Testis (tissue), 3 donors: ENCODE results near the gene MAP3K2. TPM values are rescaled to one million over a fixed set of nuclear protein-coding genes. Genes with fewer than 3 reads are reported as not detected.

Experiments used
- DNase-seq: peaks from one replicate; pipeline ENCODE4 v3.0.0-alpha.2; 2019
- H3K27ac ChIP-seq, 2 donors: fragments of 200-600 bp; sonication (generic); one replicate each; pipeline ENCODE4 v1.5.1; 2019
- H3K27me3 ChIP-seq: fragments of 200-600 bp; sonication (generic); one replicate; pipeline ENCODE4 v1.5.1; 2019
- H3K36me3 ChIP-seq: fragments of 200-600 bp; sonication (generic); one replicate; pipeline ENCODE4 v1.5.1; 2017; ENCODE audit warnings: low read depth; ENCODE audit errors: missing control alignments
- H3K4me1 ChIP-seq: fragments of 200-600 bp; sonication (generic); one replicate; pipeline ENCODE4 v1.5.1; 2019
- H3K4me3 ChIP-seq, 2 donors: fragments of 200-600 bp; sonication (generic); one replicate each; pipeline ENCODE4 v1.5.1; 2017 to 2019
- H3K9me3 ChIP-seq: fragments of 200-600 bp; sonication (generic); one replicate; pipeline ENCODE4 v1.5.1; 2017
- POLR2A ChIP-seq: fragments of 450-650 bp; IDR thresholded peaks from one replicate; pipeline ENCODE4 v1.6.1; 2017; ENCODE audit warnings: antibody characterized with exemption, mild to moderate bottlenecking, moderate library complexity
- WGBS, 2 donors: methylation state at CpG; one replicate each; pipeline ENCODE4 v1.1.5; 2018; 5-methylcytosine and 5-hydroxymethylcytosine counted together
- intact Hi-C: fragments of 100-400 bp; cut with DNase I; formaldehyde crosslinking; loops from one replicate; pipeline ENCODE4 v1.15.1; 2023; ENCODE audit warnings: low total_unique reads
- polyA plus RNA-seq: library from polyadenylated mRNA; stranded (reverse); fragments of 350-450 nt; fragmentation: Illumina TruSeq; extraction: RNeasy Lipid Tissue Mini Kit (QIAGEN cat#74804); gene quantifications from one replicate; pipeline ENCODE4 v1.2.3, GENCODE V29; 2014; ENCODE audit warnings: low read depth, low replicate concordance; ENCODE audit not compliant: insufficient read depth
- total RNA-seq, 2 donors: library from RNA; depleted of rRNA; stranded (reverse); fragments of >200 nt; gene quantifications; one replicate each; pipeline ENCODE4 v1.2.3, GENCODE V29; 2016
- TF ChIP-seq, protein P1 (sequence below), 3 experiments: fragments of 450-650 bp in 2 of 3; fragments of 200-600 bp in 1 of 3; sonication (generic) in 1 of 3; IDR thresholded peaks; one replicate each; pipeline ENCODE4 v1.5.1; 2016 to 2019; ENCODE audit warnings: antibody characterized with exemption in 3 of 3, mild to moderate bottlenecking in 2 of 3, moderate library complexity in 1 of 3

Gene MAP3K2
- total and polyA plus RNA-seq, 3 donors from 2014 or later = 16.3 to 74.5 (median 74.0) TPM

DNA sequence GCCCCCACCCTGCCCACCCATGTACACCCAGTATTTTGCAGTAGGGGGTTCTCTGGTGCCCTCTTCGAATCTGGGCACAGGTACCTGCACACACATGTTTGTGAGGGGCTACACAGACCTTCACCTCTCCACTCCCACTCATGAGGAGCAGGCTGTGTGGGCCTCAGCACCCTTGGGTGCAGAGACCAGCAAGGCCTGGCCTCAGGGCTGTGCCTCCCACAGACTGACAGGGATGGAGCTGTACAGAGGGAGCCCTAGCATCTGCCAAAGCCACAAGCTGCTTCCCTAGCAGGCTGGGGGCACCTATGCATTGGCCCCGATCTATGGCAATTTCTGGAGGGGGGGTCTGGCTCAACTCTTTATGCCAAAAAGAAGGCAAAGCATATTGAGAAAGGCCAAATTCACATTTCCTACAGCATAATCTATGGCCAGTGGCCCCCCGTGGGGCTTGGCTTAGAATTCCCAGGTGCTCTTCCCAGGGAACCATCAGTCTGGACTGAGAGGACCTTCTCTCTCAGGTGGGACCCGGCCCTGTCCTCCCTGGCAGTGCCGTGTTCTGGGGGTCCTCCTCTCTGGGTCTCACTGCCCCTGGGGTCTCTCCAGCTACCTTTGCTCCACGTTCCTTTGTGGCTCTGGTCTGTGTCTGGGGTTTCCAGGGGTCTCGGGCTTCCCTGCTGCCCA is 39.7 kb upstream of the MAP3K2 start:
- intact Hi-C loops = no loop called here

GRCh38 chr2:127426501-127427354 is 39.0 kb upstream of the MAP3K2 start:
- intact Hi-C loops = no loop called here
- WGBS, 2 donors = 88 to 96% methylated on average over 8 to 10 of the region's 10 CpGs
- DNase-seq = peak; percentile 9

More for the DNA sequence above, 39.7 kb upstream of the MAP3K2 start:
- DNase-seq = no peak
- no peaks in the 10 kb centered on the region for H3K36me3 ChIP-seq
- H3K4me3 ChIP-seq = no peak overlapping the region
- no peaks in the 10 kb centered on the region for H3K9me3 ChIP-seq
- H3K27me3 ChIP-seq = no peaks in the 10 kb centered on the region
- TF ChIP-seq, protein P1, sequence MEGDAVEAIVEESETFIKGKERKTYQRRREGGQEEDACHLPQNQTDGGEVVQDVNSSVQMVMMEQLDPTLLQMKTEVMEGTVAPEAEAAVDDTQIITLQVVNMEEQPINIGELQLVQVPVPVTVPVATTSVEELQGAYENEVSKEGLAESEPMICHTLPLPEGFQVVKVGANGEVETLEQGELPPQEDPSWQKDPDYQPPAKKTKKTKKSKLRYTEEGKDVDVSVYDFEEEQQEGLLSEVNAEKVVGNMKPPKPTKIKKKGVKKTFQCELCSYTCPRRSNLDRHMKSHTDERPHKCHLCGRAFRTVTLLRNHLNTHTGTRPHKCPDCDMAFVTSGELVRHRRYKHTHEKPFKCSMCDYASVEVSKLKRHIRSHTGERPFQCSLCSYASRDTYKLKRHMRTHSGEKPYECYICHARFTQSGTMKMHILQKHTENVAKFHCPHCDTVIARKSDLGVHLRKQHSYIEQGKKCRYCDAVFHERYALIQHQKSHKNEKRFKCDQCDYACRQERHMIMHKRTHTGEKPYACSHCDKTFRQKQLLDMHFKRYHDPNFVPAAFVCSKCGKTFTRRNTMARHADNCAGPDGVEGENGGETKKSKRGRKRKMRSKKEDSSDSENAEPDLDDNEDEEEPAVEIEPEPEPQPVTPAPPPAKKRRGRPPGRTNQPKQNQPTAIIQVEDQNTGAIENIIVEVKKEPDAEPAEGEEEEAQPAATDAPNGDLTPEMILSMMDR (IDR thresholded peaks at IDR 0.05) = no peak
- no peak for TF ChIP-seq POLR2A
- H3K27ac ChIP-seq = no peak overlapping the region
- H3K4me1 ChIP-seq = peaks cover 8% of the 10 kb centered on the region
- 88 to 91% methylated on average over 4 to 7 of the region's 7 CpGs for WGBS, 2 donors

GRCh38 chr2:127425540-127426490 is 38.0 kb upstream of the MAP3K2 start:
- Histone ChIP-seq H3K4me1 (peaks cover 8% of the 10 kb centered on the region), H3K27me3 (no peaks in the 10 kb centered on the region), H3K36me3 (no peaks in the 10 kb centered on the region), H3K4me3 (no peak overlapping the region), H3K27ac (no peak overlapping the region), H3K9me3 (no peaks in the 10 kb centered on the region)
- WGBS, 2 donors = 92 to 95% methylated on average over 16 of the region's 16 CpGs
- intact Hi-C loops = no loop called here
- no peak for TF ChIP-seq POLR2A
- TF ChIP-seq, protein P1 (IDR thresholded peaks at IDR 0.05) = no peak
- peak; percentile 4 for DNase-seq

More at GRCh38 chr2:127426501-127427354, 39.0 kb upstream of the MAP3K2 start:
- TF ChIP-seq, protein P1 (IDR thresholded peaks at IDR 0.05) = no peak
- TF ChIP-seq POLR2A = no peak
- Histone ChIP-seq H3K4me3 (no peak overlapping the region), H3K27ac (no peak overlapping the region), H3K9me3 (no peaks in the 10 kb centered on the region), H3K36me3 (no peaks in the 10 kb centered on the region), H3K4me1 (peaks cover 8% of the 10 kb centered on the region), H3K27me3 (no peaks in the 10 kb centered on the region)

DNA sequence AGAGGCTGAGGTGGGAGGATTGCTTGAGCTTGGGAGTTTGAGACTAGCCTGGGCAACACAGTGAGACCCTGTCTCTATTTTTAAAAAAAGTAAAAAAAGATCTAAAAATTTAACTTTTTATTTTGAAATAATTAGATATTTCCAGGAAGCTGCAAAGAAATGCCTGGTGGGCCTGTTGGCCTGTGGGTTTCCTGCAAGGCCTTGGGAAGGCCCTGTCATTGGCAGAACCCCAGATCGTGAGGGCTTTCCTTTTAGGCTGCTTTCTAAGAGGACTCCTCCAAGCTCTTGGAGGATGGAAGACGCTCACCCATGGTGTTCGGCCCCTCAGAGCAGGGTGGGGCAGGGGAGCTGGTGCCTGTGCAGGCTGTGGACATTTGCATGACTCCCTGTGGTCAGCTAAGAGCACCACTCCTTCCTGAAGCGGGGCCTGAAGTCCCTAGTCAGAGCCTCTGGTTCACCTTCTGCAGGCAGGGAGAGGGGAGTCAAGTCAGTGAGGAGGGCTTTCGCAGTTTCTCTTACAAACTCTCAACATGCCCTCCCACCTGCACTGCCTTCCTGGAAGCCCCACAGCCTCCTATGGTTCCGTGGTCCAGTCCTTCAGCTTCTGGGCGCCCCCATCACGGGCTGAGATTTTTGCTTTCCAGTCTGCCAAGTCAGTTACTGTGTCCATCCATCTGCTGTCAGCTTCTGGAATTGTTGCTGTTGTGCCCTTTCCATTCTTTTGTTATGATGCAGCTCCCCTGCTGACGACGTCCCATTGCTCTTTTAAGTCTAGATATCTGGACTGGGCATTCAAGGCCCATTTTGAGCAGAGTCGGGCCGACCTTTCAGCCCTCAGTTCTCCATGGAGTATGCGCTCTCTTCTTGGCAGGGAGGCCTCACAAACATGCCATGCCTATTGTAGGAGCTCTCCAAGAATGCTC is 37.1 kb upstream of the MAP3K2 start:
- Histone ChIP-seq H3K9me3 (no peaks in the 10 kb centered on the region), H3K27me3 (no peaks in the 10 kb centered on the region), H3K4me1 (peaks cover 8% of the 10 kb centered on the region), H3K27ac (no peak overlapping the region), H3K4me3 (no peak overlapping the region), H3K36me3 (no peaks in the 10 kb centered on the region)
- no peak for TF ChIP-seq POLR2A
- TF ChIP-seq, protein P1 (IDR thresholded peaks at IDR 0.05) = no peak
- intact Hi-C loops = no loop called here
- peak; percentile 9 for DNase-seq
- 79 to 91% methylated on average over 11 to 13 of the region's 13 CpGs for WGBS, 2 donors
